Peyer's patch (tissue), 4 donors: ENCODE results near the gene AP2B1.

Source experiments
- CTCF ChIP-seq, 6 experiments: fragments of 450-650 bp in 4 of 6; fragments of 200-600 bp in 2 of 6; sonication (generic) in 1 of 6; IDR thresholded peaks; one replicate each; pipeline ENCODE4 v1.5.1; 2017 to 2019; ENCODE audit warnings: antibody characterized with exemption in 6 of 6, mild to moderate bottlenecking in 3 of 6, moderate library complexity in 1 of 6
- POLR2A ChIP-seq, 2 donors: fragments of 450-650 bp; IDR thresholded peaks; one replicate each; pipeline ENCODE4 v1.5.1; 2017; ENCODE audit warnings: antibody characterized with exemption in 2 of 2, mild to moderate bottlenecking in 2 of 2, moderate library complexity in 2 of 2

GRCh38 chr17:35749560-35750412 is 162.7 kb downstream of the AP2B1 start:
- TF ChIP-seq CTCF (IDR thresholded peaks at IDR 0.05): no peak
- TF ChIP-seq POLR2A (IDR thresholded peaks at IDR 0.05): no peak
